Measurements from ENCODE around the gene MSI2.

- TF ChIP-seq EZH2phosphoT487 (IDR thresholded peaks at IDR 0.05; ENCODE audit: borderline replicate concordance, low read length) (no peak), CTCF (IDR thresholded peaks at IDR 0.05; ENCODE audit: low read depth, low read length, poor library complexity, severe bottlenecking) (no peak)
Observed at GRCh38 chr17:57464191-57464864, 208.0 kb downstream of the MSI2 start.

All from DOHH2 (cell line).